AG10803 (cell line): ENCODE measurements around the gene ISG20.

Experiments used
- DNase-seq: peaks from one replicate; pipeline ENCODE4 v3.0.0; 2010; ENCODE audit warnings: low read depth
- H3K4me3 ChIP-seq: 2 replicates; pipeline ENCODE4 v1.5.1; 2011; ENCODE audit warnings: mild to moderate bottlenecking, low read length, control low read depth
- TF ChIP-seq, protein P1 (sequence below): conservative IDR thresholded peaks from 2 replicates; pipeline ENCODE4 v1.5.1; 2011; ENCODE audit warnings: mild to moderate bottlenecking, low read length, control low read depth, inconsistent platforms

ISG20 gene

GRCh38 chr15:88650556-88650955 is 11.7 kb downstream of the ISG20 start:
- TF ChIP-seq, protein P1, sequence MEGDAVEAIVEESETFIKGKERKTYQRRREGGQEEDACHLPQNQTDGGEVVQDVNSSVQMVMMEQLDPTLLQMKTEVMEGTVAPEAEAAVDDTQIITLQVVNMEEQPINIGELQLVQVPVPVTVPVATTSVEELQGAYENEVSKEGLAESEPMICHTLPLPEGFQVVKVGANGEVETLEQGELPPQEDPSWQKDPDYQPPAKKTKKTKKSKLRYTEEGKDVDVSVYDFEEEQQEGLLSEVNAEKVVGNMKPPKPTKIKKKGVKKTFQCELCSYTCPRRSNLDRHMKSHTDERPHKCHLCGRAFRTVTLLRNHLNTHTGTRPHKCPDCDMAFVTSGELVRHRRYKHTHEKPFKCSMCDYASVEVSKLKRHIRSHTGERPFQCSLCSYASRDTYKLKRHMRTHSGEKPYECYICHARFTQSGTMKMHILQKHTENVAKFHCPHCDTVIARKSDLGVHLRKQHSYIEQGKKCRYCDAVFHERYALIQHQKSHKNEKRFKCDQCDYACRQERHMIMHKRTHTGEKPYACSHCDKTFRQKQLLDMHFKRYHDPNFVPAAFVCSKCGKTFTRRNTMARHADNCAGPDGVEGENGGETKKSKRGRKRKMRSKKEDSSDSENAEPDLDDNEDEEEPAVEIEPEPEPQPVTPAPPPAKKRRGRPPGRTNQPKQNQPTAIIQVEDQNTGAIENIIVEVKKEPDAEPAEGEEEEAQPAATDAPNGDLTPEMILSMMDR, result no peak
- DNase-seq, result no peak

DNA sequence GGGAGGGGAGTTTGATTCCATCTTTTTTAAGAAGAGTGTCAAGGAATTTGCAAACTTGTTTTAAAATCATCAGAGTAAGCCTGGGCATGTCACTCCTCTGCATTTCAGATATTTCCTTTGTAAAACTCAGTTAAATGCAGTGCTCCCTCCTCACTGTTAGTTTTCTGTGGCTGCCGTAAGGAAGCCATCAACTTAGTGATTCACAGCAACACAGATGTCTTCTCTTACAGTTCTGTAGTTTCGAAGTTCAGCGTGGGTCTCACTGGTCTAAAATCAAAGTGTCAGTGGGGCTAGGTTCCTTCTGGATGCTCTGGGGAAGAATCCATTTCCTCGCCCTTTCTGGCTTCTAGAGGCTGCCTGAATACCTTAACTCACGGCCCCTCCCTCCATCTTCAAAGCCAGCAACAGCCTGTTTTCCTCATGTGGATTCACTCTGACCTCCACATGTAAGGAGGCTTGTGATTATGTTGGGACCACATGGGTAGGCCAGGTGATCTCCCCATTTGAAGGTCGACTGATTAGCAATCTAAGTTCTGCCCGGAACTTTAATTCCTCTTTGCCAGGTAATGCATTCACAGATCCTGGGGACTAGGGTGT is 12.4 kb downstream of the ISG20 start:
- DNase-seq, result peak; percentile 34
- H3K4me3 ChIP-seq, result no peak overlapping the region
- TF ChIP-seq, protein P1, result no peak

More at GRCh38 chr15:88650556-88650955, 11.7 kb downstream of the ISG20 start:
- no peak overlapping the region for H3K4me3 ChIP-seq

GRCh38 chr15:88651971-88652370 is 13.2 kb downstream of the ISG20 start:
- no peak for DNase-seq
- TF ChIP-seq, protein P1, result no peak

GRCh38 chr15:88652456-88653199 is 13.8 kb downstream of the ISG20 start:
- no peak overlapping the region for H3K4me3 ChIP-seq
- TF ChIP-seq, protein P1, result no peak
- DNase-seq, result no peak

More at GRCh38 chr15:88651971-88652370, 13.2 kb downstream of the ISG20 start:
- H3K4me3 ChIP-seq, result no peak overlapping the region

DNA sequence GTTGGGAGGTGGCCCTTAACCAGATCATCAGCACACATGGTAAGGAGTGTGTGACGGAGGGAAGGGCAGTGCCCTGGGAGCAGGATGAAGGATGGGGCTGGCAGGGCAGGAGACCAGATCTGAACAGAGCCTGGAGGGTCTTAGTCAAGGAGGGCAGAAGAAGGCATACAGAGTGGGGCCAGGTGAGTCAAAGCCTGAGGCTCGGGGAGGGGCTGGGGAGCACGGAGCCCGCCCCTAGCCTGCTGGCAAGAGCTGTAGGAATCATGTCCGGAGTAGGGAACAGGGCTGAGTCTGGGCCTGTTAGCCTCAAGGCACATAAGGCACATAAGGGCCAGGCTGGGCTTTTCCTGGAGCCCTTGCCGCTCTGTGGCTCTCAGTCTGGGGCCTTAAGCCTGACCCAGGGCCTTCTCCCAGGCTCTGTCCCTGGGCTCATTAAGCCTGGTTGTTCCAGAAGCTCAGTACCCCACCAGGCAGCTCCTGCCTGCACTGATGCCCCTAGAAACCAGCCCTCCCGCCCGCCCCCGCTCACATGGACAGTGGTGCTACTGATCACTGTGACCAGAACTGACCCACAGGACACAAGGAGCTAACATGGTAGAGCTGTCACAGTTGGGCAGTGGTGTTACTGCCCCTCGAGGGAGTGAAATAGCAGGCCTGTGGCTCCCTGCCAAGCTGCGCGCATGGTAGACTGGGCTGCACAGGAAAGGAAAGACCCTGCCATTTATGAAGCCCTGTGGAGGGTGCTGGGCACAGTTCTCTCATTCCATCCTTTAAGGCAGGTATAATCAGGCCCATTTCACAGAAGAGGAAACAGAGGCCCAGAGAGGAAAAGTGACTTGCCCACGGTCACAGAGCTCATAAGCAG is 14.6 kb downstream of the ISG20 start:
- no peak for DNase-seq
- TF ChIP-seq, protein P1, result no peak
- no peak overlapping the region for H3K4me3 ChIP-seq

DNA sequence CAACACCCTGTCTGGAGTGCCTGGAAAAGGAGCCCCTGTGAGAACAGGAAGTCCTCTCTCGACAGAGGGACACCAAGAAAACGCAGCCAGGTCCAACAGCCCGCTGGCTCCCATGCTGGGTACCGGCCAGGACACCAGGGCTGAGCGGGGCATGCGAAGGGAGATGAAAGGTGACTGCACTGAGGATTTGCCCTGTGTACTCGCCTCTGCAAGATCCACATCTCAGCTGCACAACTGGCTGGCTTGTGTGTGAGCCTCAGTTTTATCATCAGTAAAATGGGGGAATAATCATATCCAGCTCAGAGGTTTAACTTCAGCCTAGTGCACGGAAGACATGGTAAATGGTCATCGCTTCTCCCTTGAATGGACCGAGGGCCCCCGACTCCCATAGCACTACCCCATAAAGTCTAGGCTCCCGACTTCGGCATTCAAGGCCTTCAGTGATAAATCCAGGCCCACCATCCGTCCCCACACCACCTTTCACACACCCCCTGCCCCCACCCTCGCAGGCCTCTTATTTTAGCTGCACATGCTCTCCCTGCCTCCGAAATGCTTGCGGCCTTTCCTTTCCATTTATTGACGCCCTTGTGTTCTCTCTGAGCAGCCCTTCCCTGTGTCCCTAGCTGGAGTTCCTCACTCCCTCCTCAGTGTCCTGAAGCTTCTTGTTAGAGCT is 15.8 kb downstream of the ISG20 start:
- TF ChIP-seq, protein P1, result no peak
- no peak overlapping the region for H3K4me3 ChIP-seq
- no peak for DNase-seq
